MM.1S (cell line): ENCODE data around the gene OR10K2.

ENCODE experiments used
- CTCF ChIP-seq: fragments of 300-600 bp; sonication (generic); IDR thresholded peaks from 2 replicates; pipeline ENCODE4 v1.5.1; 2016; ENCODE audit warnings: antibody characterized with exemption, low read length, mixed read lengths
- EZH2phosphoT487 ChIP-seq: fragments of 300-600 bp; sonication (generic); IDR thresholded peaks from 2 replicates; pipeline ENCODE4 v1.6.1; 2018; ENCODE audit warnings: antibody characterized with exemption, low read length

GRCh38 chr1:158417586-158417985, 8.5 kb downstream of the OR10K2 start:
- TF ChIP-seq CTCF, result no peak
- TF ChIP-seq EZH2phosphoT487, result no peak
